CD4-positive, CD25-positive, alpha-beta regulatory T cell (primary cell): ENCODE results near the gene NEGR1. TPM values are rescaled to one million over a fixed set of nuclear protein-coding genes. Genes with fewer than 3 reads are reported as not detected.

Experiments used
- ATAC-seq, 2 donors: fragments of 150-1000 bp; cut with Tn5 transposase; one replicate each; pipeline ENCODE4 v1.10.0; 2021; ENCODE audit warnings: low read depth in 2 of 2, moderate number of reproducible peaks in 2 of 2, moderate library complexity in 1 of 2
- DNase-seq, 3 donors: peaks; one replicate each; pipeline versions ENCODE4 v3.0.0 to v3.0.0-alpha.2; 2012 to 2022; ENCODE audit warnings: mixed read lengths in 1 of 3
- H3K27ac ChIP-seq: one replicate; pipeline ENCODE4 v1.7.0; 2013; ENCODE audit warnings: mild to moderate bottlenecking, low read length; ENCODE audit not compliant: insufficient read depth, poor library complexity, severe bottlenecking
- H3K27me3 ChIP-seq: one replicate; pipeline ENCODE4 v1.7.0; 2013; ENCODE audit warnings: low read length; ENCODE audit not compliant: control insufficient read depth, insufficient read depth
- H3K36me3 ChIP-seq: one replicate; pipeline ENCODE4 v1.7.0; 2013; ENCODE audit warnings: mild to moderate bottlenecking, low read length, moderate library complexity; ENCODE audit not compliant: control insufficient read depth, insufficient read depth
- H3K4me1 ChIP-seq: 2 replicates; pipeline ENCODE4 v1.7.0; 2013; ENCODE audit warnings: mild to moderate bottlenecking, low read length; ENCODE audit not compliant: insufficient read depth, control insufficient read depth, poor library complexity, severe bottlenecking
- H3K4me3 ChIP-seq: one replicate; pipeline ENCODE4 v1.7.0; 2013; ENCODE audit warnings: low read depth, mild to moderate bottlenecking, low read length, moderate library complexity
- H3K9me3 ChIP-seq, 2 experiments: 1 replicate in 1 of 2; 2 replicates in 1 of 2; pipeline ENCODE4 v1.7.0; 2013; ENCODE audit warnings: low read length in 2 of 2, mild to moderate bottlenecking in 1 of 2, moderate library complexity in 1 of 2; ENCODE audit not compliant: control insufficient read depth in 2 of 2
- H3K27ac Mint-ChIP-seq, 3 donors: one replicate each; pipeline ENCODE4 v1.8.0; 2020 to 2022; ENCODE audit warnings: mild to moderate bottlenecking in 3 of 3, mixed read lengths in 3 of 3, moderate library complexity in 2 of 3
- H3K27me3 Mint-ChIP-seq: one replicate; pipeline ENCODE4 v1.8.0; 2022; ENCODE audit warnings: mild to moderate bottlenecking, mixed read lengths
- H3K36me3 Mint-ChIP-seq: one replicate; pipeline ENCODE4 v1.8.0; 2020; ENCODE audit warnings: mixed read lengths
- H3K4me1 Mint-ChIP-seq, 4 donors: one replicate each; pipeline ENCODE4 v1.8.0; 2020 to 2022; ENCODE audit warnings: mixed read lengths in 4 of 4, mild to moderate bottlenecking in 1 of 4
- H3K4me3 Mint-ChIP-seq, 4 donors: one replicate each; pipeline ENCODE4 v1.8.0; 2020 to 2022; ENCODE audit warnings: mild to moderate bottlenecking in 4 of 4, mixed read lengths in 4 of 4, moderate library complexity in 3 of 4
- H3K9me3 Mint-ChIP-seq, 7 donors: one replicate each; pipeline ENCODE4 v1.8.0; 2020 to 2022; ENCODE audit warnings: mixed read lengths in 7 of 7, mild to moderate bottlenecking in 3 of 7, moderate library complexity in 2 of 7
- polyA plus RNA-seq, 4 donors: library from polyadenylated mRNA; unstranded; fragments of 300-500 nt; fragmentation: Illumina TruSeq; gene quantifications; one replicate each; pipeline ENCODE4 v1.2.3, GENCODE V29; 2021
- total RNA-seq: library from RNA; stranded (reverse); gene quantifications from one replicate; pipeline ENCODE4 v1.2.3, GENCODE V29; 2022

Gene NEGR1
- total and polyA plus RNA-seq, 5 donors from 2014 or later: not detected

DNA sequence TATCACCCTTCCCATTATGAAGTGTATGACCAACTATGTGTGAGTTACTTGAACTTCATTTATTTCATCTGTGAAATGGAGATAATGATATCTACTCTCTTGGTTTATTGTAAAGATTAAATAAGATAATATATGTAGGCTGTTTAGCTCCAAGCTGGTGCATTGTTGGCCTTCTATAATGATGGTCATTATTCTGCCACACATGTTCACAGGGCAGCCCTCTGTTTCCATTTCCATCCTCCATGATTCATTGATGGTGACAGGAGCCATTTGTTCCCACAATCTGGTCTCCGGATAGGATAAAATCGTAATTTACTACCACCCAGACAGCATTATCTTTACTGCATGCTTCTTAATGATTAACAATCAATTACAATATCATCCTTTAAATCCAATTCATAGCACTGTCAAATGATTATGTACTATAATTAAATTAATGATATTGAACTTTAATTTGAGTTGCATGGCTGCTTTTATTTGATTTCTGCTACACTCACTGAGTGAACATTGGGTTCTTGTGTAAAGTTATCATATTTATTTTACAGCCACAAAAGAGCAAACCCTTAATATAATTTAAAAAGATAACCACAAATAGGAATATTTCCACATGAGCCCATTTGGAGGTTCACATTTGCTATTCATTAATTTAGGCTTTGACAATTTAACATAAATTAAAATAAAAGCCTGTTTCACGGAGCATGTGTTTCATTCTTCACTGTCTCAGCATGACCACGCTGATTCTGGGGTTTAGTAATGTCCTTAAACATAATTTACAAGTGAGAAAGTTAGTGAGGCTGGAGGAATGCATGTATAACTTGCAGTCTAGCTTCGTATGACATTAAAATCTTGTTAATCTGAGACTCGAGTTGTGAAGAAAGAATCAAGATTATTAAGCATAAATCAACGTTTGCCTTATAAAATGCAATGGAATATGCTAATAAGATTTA is 605.1 kb downstream of the NEGR1 start:
- H3K27ac Mint-ChIP-seq: no peak overlapping the region
- no peaks in the 10 kb centered on the region for H3K36me3 Mint-ChIP-seq
- no peaks in the 10 kb centered on the region for H3K27me3 ChIP-seq
- H3K36me3 ChIP-seq: no peaks in the 10 kb centered on the region
- H3K4me3 ChIP-seq: no peak overlapping the region
- DNase-seq: no peak
- ATAC-seq: no peak
- H3K27me3 Mint-ChIP-seq: no peaks in the 10 kb centered on the region
- H3K9me3 Mint-ChIP-seq: peaks cover 0 to 8% (median 3%) of the 10 kb centered on the region in 7 donors
- no peaks in the 10 kb centered on the region for H3K9me3 ChIP-seq
- no peak overlapping the region for H3K4me3 Mint-ChIP-seq
- H3K4me1 ChIP-seq: no peaks in the 10 kb centered on the region
- H3K27ac ChIP-seq: no peak overlapping the region
- no peaks in the 10 kb centered on the region for H3K4me1 Mint-ChIP-seq

- Histone ChIP-seq H3K27ac (no peak overlapping the region), H3K9me3 (no peaks in the 10 kb centered on the region), H3K36me3 (no peaks in the 10 kb centered on the region), H3K4me3 (no peak overlapping the region), H3K27me3 (no peaks in the 10 kb centered on the region), H3K4me1 (no peaks in the 10 kb centered on the region)
- Mint-ChIP-seq H3K27ac (no peak overlapping the region), H3K27me3 (no peaks in the 10 kb centered on the region), H3K4me3 (no peak overlapping the region), H3K36me3 (no peaks in the 10 kb centered on the region), H3K4me1 (no peaks in the 10 kb centered on the region), H3K9me3 (peaks cover 0 to 7% (median 2%) of the 10 kb centered on the region in 7 donors)
- DNase-seq (no peak), ATAC-seq (no peak)
Measured at GRCh38 chr1:71668065-71668464, 614.3 kb downstream of the NEGR1 start.

DNA sequence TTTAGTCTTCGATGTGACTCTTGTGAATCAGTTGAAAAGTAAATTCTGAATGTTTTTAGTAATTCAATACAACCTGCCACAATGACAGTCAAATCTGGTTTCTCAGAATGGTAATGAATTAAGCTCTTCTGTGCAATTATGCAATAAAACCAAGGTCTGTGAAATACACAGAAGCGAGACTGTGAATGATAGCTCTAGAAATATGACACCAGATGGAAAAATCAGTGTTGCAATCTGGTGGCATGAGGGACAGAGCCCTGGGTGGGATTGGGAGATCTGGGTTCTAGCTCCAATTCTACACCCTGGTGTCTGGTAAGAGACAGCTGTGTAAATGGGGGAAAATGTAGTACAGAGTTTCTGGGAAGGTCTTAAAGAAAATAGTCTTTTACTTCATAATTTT is 615.1 kb downstream of the NEGR1 start:
- ATAC-seq: no peak
- H3K9me3 Mint-ChIP-seq: peaks cover 0 to 7% (median 2%) of the 10 kb centered on the region in 7 donors
- Histone ChIP-seq H3K4me1 (no peaks in the 10 kb centered on the region), H3K36me3 (no peaks in the 10 kb centered on the region), H3K27ac (no peak overlapping the region), H3K9me3 (no peaks in the 10 kb centered on the region), H3K27me3 (no peaks in the 10 kb centered on the region), H3K4me3 (no peak overlapping the region)
- no peak overlapping the region for H3K27ac Mint-ChIP-seq
- no peaks in the 10 kb centered on the region for H3K27me3 Mint-ChIP-seq
- H3K4me3 Mint-ChIP-seq: no peak overlapping the region
- no peaks in the 10 kb centered on the region for H3K36me3 Mint-ChIP-seq
- H3K4me1 Mint-ChIP-seq: no peaks in the 10 kb centered on the region
- no peak for DNase-seq

- Histone ChIP-seq H3K4me1 (no peaks in the 10 kb centered on the region), H3K27ac (no peak overlapping the region), H3K27me3 (no peaks in the 10 kb centered on the region), H3K9me3 (no peaks in the 10 kb centered on the region), H3K4me3 (no peak overlapping the region), H3K36me3 (no peaks in the 10 kb centered on the region)
- H3K9me3 Mint-ChIP-seq: peaks cover 0 to 7% (median 2%) of the 10 kb centered on the region in 7 donors
- H3K4me1 Mint-ChIP-seq: no peaks in the 10 kb centered on the region
- no peak for ATAC-seq
- no peak for DNase-seq
- H3K27ac Mint-ChIP-seq: no peak overlapping the region
- no peak overlapping the region for H3K4me3 Mint-ChIP-seq
- H3K36me3 Mint-ChIP-seq: no peaks in the 10 kb centered on the region
- H3K27me3 Mint-ChIP-seq: no peaks in the 10 kb centered on the region
Measured at GRCh38 chr1:71666609-71667008, 615.7 kb downstream of the NEGR1 start.

- ATAC-seq (no peak), DNase-seq (no peak)
- Mint-ChIP-seq H3K36me3 (no peaks in the 10 kb centered on the region), H3K4me3 (no peak overlapping the region), H3K9me3 (peaks cover 0 to 10% (median 3%) of the 10 kb centered on the region in 7 donors), H3K4me1 (no peaks in the 10 kb centered on the region), H3K27ac (no peak overlapping the region), H3K27me3 (no peaks in the 10 kb centered on the region)
- Histone ChIP-seq H3K27ac (no peak overlapping the region), H3K4me1 (no peaks in the 10 kb centered on the region), H3K4me3 (no peak overlapping the region), H3K9me3 (no peaks in the 10 kb centered on the region), H3K27me3 (no peaks in the 10 kb centered on the region), H3K36me3 (no peaks in the 10 kb centered on the region)
Measured at GRCh38 chr1:71660411-71660810, 621.9 kb downstream of the NEGR1 start.

DNA sequence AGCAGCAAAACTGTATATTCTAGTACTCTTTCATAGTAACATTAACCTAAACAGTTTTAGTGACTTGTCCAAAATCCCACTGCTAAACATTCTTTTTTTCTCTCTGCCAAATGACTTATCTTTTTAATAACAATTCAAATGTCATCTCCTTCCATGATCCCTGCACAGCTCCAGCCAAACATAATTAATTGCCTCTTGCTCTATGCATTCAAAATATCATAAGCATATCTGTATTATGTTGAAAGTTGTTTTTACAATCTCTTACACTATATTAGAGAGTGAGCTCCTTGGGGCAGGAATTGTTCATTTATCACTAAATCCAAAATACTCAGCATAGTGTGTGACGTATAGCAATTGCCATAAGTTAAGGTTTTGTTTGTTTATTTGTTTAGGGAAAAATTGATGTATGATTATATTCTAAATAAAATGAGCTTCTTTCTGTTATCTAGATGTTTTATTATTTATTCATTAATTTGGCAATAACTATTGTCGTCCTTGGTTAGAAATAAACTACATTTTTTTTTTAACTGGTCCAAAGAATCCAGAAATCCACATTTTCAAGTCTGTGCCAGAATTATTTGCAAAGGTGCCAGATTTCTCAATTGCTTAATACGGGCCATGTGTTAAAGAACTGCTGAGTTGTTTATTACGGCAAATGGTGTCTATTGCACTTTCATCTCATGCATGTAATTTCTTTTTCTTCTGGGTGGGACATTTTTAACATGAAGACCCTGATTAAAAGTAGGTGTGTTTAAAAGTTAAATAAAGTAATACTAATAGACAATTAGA is 624.3 kb downstream of the NEGR1 start:
- Histone ChIP-seq H3K4me1 (no peaks in the 10 kb centered on the region), H3K27ac (no peak overlapping the region), H3K36me3 (no peaks in the 10 kb centered on the region), H3K9me3 (no peaks in the 10 kb centered on the region), H3K27me3 (no peaks in the 10 kb centered on the region), H3K4me3 (no peak overlapping the region)
- Mint-ChIP-seq H3K36me3 (no peaks in the 10 kb centered on the region), H3K9me3 (peaks cover 1 to 9% (median 3%) of the 10 kb centered on the region in 7 donors), H3K4me3 (no peak overlapping the region), H3K27me3 (no peaks in the 10 kb centered on the region), H3K4me1 (no peaks in the 10 kb centered on the region), H3K27ac (no peak overlapping the region)
- no peak for DNase-seq
- no peak for ATAC-seq

DNA sequence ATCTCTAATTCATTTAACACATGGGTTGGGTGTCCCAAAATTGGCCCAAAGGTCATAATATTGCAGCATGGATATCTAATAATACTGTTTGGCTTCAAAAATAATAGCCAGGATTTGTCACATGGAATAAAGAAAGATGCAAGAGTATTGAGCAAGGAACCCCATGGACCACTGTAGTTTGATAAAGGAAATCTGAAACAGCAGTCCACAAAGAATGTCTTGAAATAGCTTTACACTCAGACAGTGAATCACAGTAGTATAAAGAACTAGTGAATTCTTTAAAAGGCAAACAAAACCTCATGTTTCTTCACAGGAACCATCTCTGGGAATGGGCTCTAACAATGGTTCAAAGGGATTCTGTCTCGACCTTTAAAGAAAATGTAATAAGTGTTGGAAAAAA is 625.4 kb downstream of the NEGR1 start:
- H3K27ac Mint-ChIP-seq: no peak overlapping the region
- H3K4me3 ChIP-seq: no peak overlapping the region
- no peaks in the 10 kb centered on the region for H3K4me1 Mint-ChIP-seq
- ATAC-seq (no peak), DNase-seq (no peak)
- no peaks in the 10 kb centered on the region for H3K27me3 ChIP-seq
- no peaks in the 10 kb centered on the region for H3K9me3 ChIP-seq
- no peak overlapping the region for H3K27ac ChIP-seq
- peaks cover 1 to 9% (median 3%) of the 10 kb centered on the region in 7 donors for H3K9me3 Mint-ChIP-seq
- H3K4me3 Mint-ChIP-seq: no peak overlapping the region
- no peaks in the 10 kb centered on the region for H3K27me3 Mint-ChIP-seq
- H3K4me1 ChIP-seq: no peaks in the 10 kb centered on the region
- no peaks in the 10 kb centered on the region for H3K36me3 Mint-ChIP-seq
- H3K36me3 ChIP-seq: no peaks in the 10 kb centered on the region
